Thoracic aorta (tissue), 2 donors: Measurements from ENCODE around the gene CCDC141. TPM values are rescaled to one million over a fixed set of nuclear protein-coding genes. Genes with fewer than 3 reads are reported as not detected.

Experiments
- ATAC-seq: fragments of 150-250 bp; one replicate; pipeline ENCODE4 v1.8.0; 2017; ENCODE audit warnings: low read depth; ENCODE audit not compliant: insufficient number of reproducible peaks, low FRiP score
- DNase-seq: peaks from one replicate; pipeline ENCODE4 v3.0.0-alpha.2; 2020; ENCODE audit warnings: low spot score
- H3K27ac ChIP-seq, 2 donors: fragments of 200-600 bp; sonication (generic); 1 replicate in 1 of 2; 2 replicates in 1 of 2; pipeline ENCODE4 v1.5.1; 2016; ENCODE audit warnings: mild to moderate bottlenecking in 2 of 2, moderate library complexity in 2 of 2
- H3K27me3 ChIP-seq: fragments of 200-600 bp; sonication (generic); replicated peaks from 2 replicates; pipeline ENCODE4 v1.6.0; 2016; ENCODE audit warnings: mild to moderate bottlenecking; ENCODE audit not compliant: insufficient read depth
- H3K36me3 ChIP-seq: fragments of 200-600 bp; sonication (generic); one replicate; pipeline ENCODE4 v1.5.1; 2016
- H3K4me1 ChIP-seq, 2 donors: fragments of 200-600 bp; sonication (generic); 1 replicate in 1 of 2; 2 replicates in 1 of 2; pipeline versions ENCODE4 v1.5.1 to v1.6.0; 2016; ENCODE audit warnings: low read depth in 2 of 2, mild to moderate bottlenecking in 1 of 2; ENCODE audit not compliant: control insufficient read depth in 1 of 2
- H3K4me3 ChIP-seq: fragments of 200-600 bp; sonication (generic); 2 replicates; pipeline ENCODE4 v1.5.1; 2016; ENCODE audit warnings: mild to moderate bottlenecking
- H3K9me3 ChIP-seq: fragments of 200-600 bp; sonication (generic); 2 replicates; pipeline ENCODE4 v1.5.1; 2016
- CTCF ChIP-seq: fragments of 200-600 bp; sonication (generic); IDR thresholded peaks from one replicate; pipeline ENCODE4 v1.5.1; 2019; ENCODE audit warnings: antibody characterized with exemption
- total RNA-seq, 2 donors: library from RNA; depleted of rRNA; stranded (reverse); fragments of >200 nt; gene quantifications; one replicate each; pipeline versions ENCODE4 v1.1.0 to v1.2.3, GENCODE V29; 2016

CCDC141 gene
- total RNA-seq, 2 donors from 2014 or later: 2.4 to 4.8 TPM

GRCh38 chr2:178806543-178806942 is 243.4 kb downstream of the CCDC141 start:
- no peak overlapping the region for H3K4me3 ChIP-seq
- H3K4me1 ChIP-seq: peaks cover 4 to 13% of the 10 kb centered on the region in 2 donors
- ATAC-seq (no peak), DNase-seq (no peak)
- no peak for TF ChIP-seq CTCF
- H3K27me3 ChIP-seq: no peaks in the 10 kb centered on the region
- no peaks in the 10 kb centered on the region for H3K36me3 ChIP-seq
- H3K9me3 ChIP-seq: no peaks in the 10 kb centered on the region
- H3K27ac ChIP-seq: no peak overlapping the region

- H3K27me3 ChIP-seq: no peaks in the 10 kb centered on the region
- H3K4me3 ChIP-seq: no peak overlapping the region
- no peak for ATAC-seq
- H3K36me3 ChIP-seq: no peaks in the 10 kb centered on the region
- peaks cover 0 to 9% of the 10 kb centered on the region in 2 donors for H3K4me1 ChIP-seq
- no peak overlapping the region for H3K27ac ChIP-seq
- no peaks in the 10 kb centered on the region for H3K9me3 ChIP-seq
- TF ChIP-seq CTCF: no peak
- DNase-seq: no peak
Measured at GRCh38 chr2:178805457-178805856, 244.5 kb downstream of the CCDC141 start.

- ATAC-seq (no peak), DNase-seq (no peak)
- no peaks in the 10 kb centered on the region for H3K36me3 ChIP-seq
- peak; percentile 39 for TF ChIP-seq CTCF
- no peaks in the 10 kb centered on the region for H3K9me3 ChIP-seq
- peak overlapping the region; percentile 40 to 43 for H3K27ac ChIP-seq
- peaks cover 0 to 9% of the 10 kb centered on the region in 2 donors for H3K4me1 ChIP-seq
- peak overlapping the region; percentile 56 for H3K4me3 ChIP-seq
- H3K27me3 ChIP-seq: no peaks in the 10 kb centered on the region
Measured at GRCh38 chr2:178804791-178805190, 245.1 kb downstream of the CCDC141 start.

GRCh38 chr2:178800510-178800909 is 249.4 kb downstream of the CCDC141 start:
- Histone ChIP-seq H3K27me3 (no peaks in the 10 kb centered on the region), H3K9me3 (no peaks in the 10 kb centered on the region), H3K4me1 (peaks cover 0 to 2% of the 10 kb centered on the region in 2 donors), H3K27ac (no peak overlapping the region), H3K4me3 (no peak overlapping the region), H3K36me3 (no peaks in the 10 kb centered on the region)
- no peak for ATAC-seq
- no peak for TF ChIP-seq CTCF
- DNase-seq: no peak

- Histone ChIP-seq H3K27me3 (no peaks in the 10 kb centered on the region), H3K4me1 (no peaks in the 10 kb centered on the region), H3K36me3 (no peaks in the 10 kb centered on the region), H3K27ac (no peak overlapping the region), H3K4me3 (no peak overlapping the region), H3K9me3 (no peaks in the 10 kb centered on the region)
- ATAC-seq: no peak
- DNase-seq: no peak
- no peak for TF ChIP-seq CTCF
Measured at GRCh38 chr2:178799305-178799704, 250.6 kb downstream of the CCDC141 start.
